ENCODE measurements around the gene CACNA2D2. TPM values are rescaled to one million over a fixed set of nuclear protein-coding genes. Genes with fewer than 3 reads are reported as not detected.

CACNA2D2 gene
- total RNA-seq, 1 donor from 2014 or later: 1.8 TPM

- intact Hi-C loops (cut with micrococcal nuclease): no loop called here
These were observed 98.2 kb downstream of the CACNA2D2 start for GRCh38 chr3:50405249-50405648.

- intact Hi-C loops (cut with micrococcal nuclease): no loop called here
These were observed 101.3 kb downstream of the CACNA2D2 start for GRCh38 chr3:50401978-50402595.

GRCh38 chr3:50396502-50396901 is 106.9 kb downstream of the CACNA2D2 start:
- intact Hi-C loops (cut with micrococcal nuclease): no loop called here

- intact Hi-C loops (cut with micrococcal nuclease): no loop called here
These were observed 108.2 kb downstream of the CACNA2D2 start for GRCh38 chr3:50395070-50395860.

- intact Hi-C loops (cut with micrococcal nuclease): no loop called here
These were observed 110.4 kb downstream of the CACNA2D2 start for GRCh38 chr3:50393061-50393460.

GRCh38 chr3:50392101-50392715 is 111.2 kb downstream of the CACNA2D2 start:
- intact Hi-C loops (cut with micrococcal nuclease): no loop called here

GRCh38 chr3:50390508-50391224 is 112.8 kb downstream of the CACNA2D2 start:
- intact Hi-C loops (cut with micrococcal nuclease): no loop called here

- intact Hi-C loops (cut with micrococcal nuclease): no loop called here
These were observed 114.0 kb downstream of the CACNA2D2 start for GRCh38 chr3:50389414-50389767.

GRCh38 chr3:50388720-50389413 is 114.6 kb downstream of the CACNA2D2 start:
- intact Hi-C loops (cut with micrococcal nuclease): no loop called here

- intact Hi-C loops (cut with micrococcal nuclease): no loop called here
These were observed 115.3 kb downstream of the CACNA2D2 start for GRCh38 chr3:50388016-50388719.

GRCh38 chr3:50385754-50386153 is 117.7 kb downstream of the CACNA2D2 start:
- intact Hi-C loops (cut with micrococcal nuclease): no loop called here

- intact Hi-C loops (cut with micrococcal nuclease): no loop called here
These were observed 119.7 kb downstream of the CACNA2D2 start for GRCh38 chr3:50383750-50384149.

GRCh38 chr3:50382722-50383121 is 120.7 kb downstream of the CACNA2D2 start:
- intact Hi-C loops (cut with micrococcal nuclease): no loop called here

GRCh38 chr3:50381383-50381782 is 122.1 kb downstream of the CACNA2D2 start:
- intact Hi-C loops (cut with micrococcal nuclease): no loop called here

GRCh38 chr3:50380405-50381085 is 122.9 kb downstream of the CACNA2D2 start:
- intact Hi-C loops (cut with micrococcal nuclease): no loop called here

GRCh38 chr3:50378757-50379156 is 124.7 kb downstream of the CACNA2D2 start:
- intact Hi-C loops (cut with micrococcal nuclease): no loop called here

GRCh38 chr3:50378024-50378423 is 125.4 kb downstream of the CACNA2D2 start:
- intact Hi-C loops (cut with micrococcal nuclease): no loop called here

- intact Hi-C loops (cut with micrococcal nuclease): no loop called here
These were observed 128.0 kb downstream of the CACNA2D2 start for GRCh38 chr3:50375258-50375931.
